GM19463 (cell line): Measurements from ENCODE around the gene CAMK2A.

Experiments
- ATAC-seq: cut with Tn5 transposase; IDR thresholded peaks from one replicate; pipeline ENCODE4 v1.9.1; 2021; ENCODE audit warnings: mild to moderate bottlenecking, moderate library complexity; ENCODE audit not compliant: unreplicated experiment

Gene CAMK2A

GRCh38 chr5:150283904-150284303, 5.7 kb downstream of the CAMK2A start:
- no peak for ATAC-seq

GRCh38 chr5:150281987-150282386, 7.6 kb downstream of the CAMK2A start:
- no peak for ATAC-seq

- no peak for ATAC-seq
These were observed 10.1 kb downstream of the CAMK2A start for GRCh38 chr5:150279330-150280020.

GRCh38 chr5:150278916-150279315, 10.7 kb downstream of the CAMK2A start:
- no peak for ATAC-seq

- no peak for ATAC-seq
These were observed 11.4 kb downstream of the CAMK2A start for GRCh38 chr5:150278046-150278730.

- no peak for ATAC-seq
These were observed 12.5 kb downstream of the CAMK2A start for GRCh38 chr5:150277043-150277442.

- ATAC-seq, result no peak
These were observed 14.8 kb downstream of the CAMK2A start for GRCh38 chr5:150274811-150275210.

- no peak for ATAC-seq
These were observed 17.0 kb downstream of the CAMK2A start for GRCh38 chr5:150272531-150272930.

- no peak for ATAC-seq
These were observed 17.6 kb downstream of the CAMK2A start for GRCh38 chr5:150271923-150272322.

GRCh38 chr5:150271296-150271692, 18.3 kb downstream of the CAMK2A start:
- ATAC-seq, result no peak

- ATAC-seq, result no peak
These were observed 18.9 kb downstream of the CAMK2A start for GRCh38 chr5:150270541-150271295.

- ATAC-seq, result no peak
These were observed 22.7 kb downstream of the CAMK2A start for GRCh38 chr5:150266871-150267291.

- ATAC-seq, result no peak
These were observed 23.6 kb downstream of the CAMK2A start for GRCh38 chr5:150265870-150266383.

- ATAC-seq, result no peak
These were observed 24.6 kb downstream of the CAMK2A start for GRCh38 chr5:150264667-150265603.

- ATAC-seq, result no peak
These were observed 25.6 kb downstream of the CAMK2A start for GRCh38 chr5:150263801-150264621.

- ATAC-seq, result no peak
These were observed 26.2 kb downstream of the CAMK2A start for GRCh38 chr5:150263375-150263775.

GRCh38 chr5:150262502-150262901, 27.1 kb downstream of the CAMK2A start:
- ATAC-seq, result no peak

- no peak for ATAC-seq
These were observed 28.3 kb downstream of the CAMK2A start for GRCh38 chr5:150261231-150261630.

- no peak for ATAC-seq
These were observed 31.4 kb downstream of the CAMK2A start for GRCh38 chr5:150258130-150258529.

GRCh38 chr5:150257424-150257823, 32.1 kb downstream of the CAMK2A start:
- ATAC-seq, result no peak
